Measurements from ENCODE around the gene AIFM2. TPM values are rescaled to one million over a fixed set of nuclear protein-coding genes. Genes with fewer than 3 reads are reported as not detected.

Gene AIFM2
- total RNA-seq, 4 donors from 2014 or later, result 11.8 to 23.3 (median 16.9) TPM

- H3K27ac ChIP-seq, result no peak overlapping the region
- WGBS, 2 donors (ENCODE audit: low coverage in 1 of 2), result 92 to 94% methylated on average over 10 of the region's 10 CpGs
- H3K4me3 ChIP-seq, result no peak overlapping the region
- no peak for ATAC-seq
- no peaks in the 10 kb centered on the region for H3K27me3 ChIP-seq
- H3K4me1 ChIP-seq, result no peaks in the 10 kb centered on the region
- H3K9me3 ChIP-seq, result no peaks in the 10 kb centered on the region
- TF ChIP-seq CTCF (IDR thresholded peaks at IDR 0.05) (no peak), EP300 (IDR thresholded peaks at IDR 0.05) (no peak), POLR2AphosphoS5 (IDR thresholded peaks at IDR 0.05) (no peak), POLR2A (IDR thresholded peaks at IDR 0.05) (no peak)
- H3K36me3 ChIP-seq, result no peaks in the 10 kb centered on the region
Observed at GRCh38 chr10:70068925-70069324, 63.7 kb downstream of the AIFM2 start.

- Histone ChIP-seq H3K27me3 (no peaks in the 10 kb centered on the region), H3K36me3 (no peaks in the 10 kb centered on the region), H3K9me3 (no peaks in the 10 kb centered on the region), H3K27ac (no peak overlapping the region), H3K4me1 (no peaks in the 10 kb centered on the region), H3K4me3 (no peak overlapping the region)
- no peak for ATAC-seq
- TF ChIP-seq POLR2AphosphoS5 (IDR thresholded peaks at IDR 0.05), result no peak
- TF ChIP-seq EP300 (IDR thresholded peaks at IDR 0.05), result no peak
- TF ChIP-seq CTCF (IDR thresholded peaks at IDR 0.05), result no peak
- no peak for TF ChIP-seq POLR2A (IDR thresholded peaks at IDR 0.05)
- 90 to 95% methylated on average over 2 of the region's 2 CpGs for WGBS, 2 donors (ENCODE audit: low coverage in 1 of 2)
Observed at GRCh38 chr10:70067586-70067985, 65.0 kb downstream of the AIFM2 start.

- Histone ChIP-seq H3K27ac (no peak overlapping the region), H3K27me3 (no peaks in the 10 kb centered on the region), H3K4me1 (no peaks in the 10 kb centered on the region), H3K4me3 (no peak overlapping the region), H3K36me3 (no peaks in the 10 kb centered on the region), H3K9me3 (no peaks in the 10 kb centered on the region)
- ATAC-seq, result no peak
- WGBS, 2 donors (ENCODE audit: low coverage in 1 of 2), result 96% methylated on average over 3 of the region's 3 CpGs; no CpG with 5 or more reads in 1 of the 2 donors
- no peak for TF ChIP-seq EP300 (IDR thresholded peaks at IDR 0.05)
- TF ChIP-seq POLR2A (IDR thresholded peaks at IDR 0.05), result no peak
- no peak for TF ChIP-seq POLR2AphosphoS5 (IDR thresholded peaks at IDR 0.05)
- TF ChIP-seq CTCF (IDR thresholded peaks at IDR 0.05), result no peak
Observed at GRCh38 chr10:70066190-70066589, 66.4 kb downstream of the AIFM2 start.

- no peaks in the 10 kb centered on the region for H3K9me3 ChIP-seq
- H3K27ac ChIP-seq, result no peak overlapping the region
- ATAC-seq, result no peak
- H3K36me3 ChIP-seq, result no peaks in the 10 kb centered on the region
- no peak overlapping the region for H3K4me3 ChIP-seq
- H3K4me1 ChIP-seq, result no peaks in the 10 kb centered on the region
- 76% methylated on average over 4 of the region's 4 CpGs; no CpG with 5 or more reads in 1 of the 2 donors for WGBS, 2 donors (ENCODE audit: low coverage in 1 of 2)
- H3K27me3 ChIP-seq, result no peaks in the 10 kb centered on the region
- no peak for TF ChIP-seq POLR2AphosphoS5 (IDR thresholded peaks at IDR 0.05)
Observed at GRCh38 chr10:70064486-70064885, 68.1 kb downstream of the AIFM2 start.

GRCh38 chr10:70063418-70064098 lies 69.1 kb downstream of the AIFM2 start:
- 68 to 79% methylated on average over 8 to 10 of the region's 10 CpGs for WGBS, 2 donors (ENCODE audit: low coverage in 1 of 2)
- H3K4me1 ChIP-seq, result no peaks in the 10 kb centered on the region
- no peak overlapping the region for H3K27ac ChIP-seq
- H3K4me3 ChIP-seq, result no peak overlapping the region
- no peaks in the 10 kb centered on the region for H3K36me3 ChIP-seq
- TF ChIP-seq CTCF (IDR thresholded peaks at IDR 0.05), result no peak
- no peak for ATAC-seq
- no peaks in the 10 kb centered on the region for H3K9me3 ChIP-seq
- H3K27me3 ChIP-seq, result no peaks in the 10 kb centered on the region

Other genes starting within 250 kb of the AIFM2 start
- gene MACROH2A2, start 80.0 kb downstream of the AIFM2 start, total RNA-seq, result 10 to 100 TPM in 3 of 4 donors, 1 to 10 TPM in 1; 8.2 to 22.9 (median 13.7) TPM
- gene TYSND1, start 13.9 kb upstream of the AIFM2 start, total RNA-seq, result 10 to 100 TPM in 3 of 4 donors, 1 to 10 TPM in 1; 6.9 to 13.4 (median 11.4) TPM
- gene SAR1A, start 37.7 kb upstream of the AIFM2 start, total RNA-seq, result 100 to 1,000 TPM in 1 of 4 donors, 10 to 100 TPM in 3; 86.0 to 122 (median 92.6) TPM
- gene PPA1, start 100.6 kb upstream of the AIFM2 start, total RNA-seq, result 10 to 100 TPM; 45.0 to 91.4 (median 78.6) TPM
- under 1 TPM in 3 of 4 donors, not detected in 1; under 0.01 to 0.04 (median under 0.01) TPM for gene NPFFR1, start 151.2 kb upstream of the AIFM2 start, total RNA-seq
- 10 to 100 TPM in 2 of 4 donors, 1 to 10 TPM in 2; 7.5 to 18.8 (median 10.1) TPM for gene LRRC20, start 249.8 kb upstream of the AIFM2 start, total RNA-seq